Endothelial cell (in vitro differentiated cells): ENCODE results near the gene PRKRA. TPM values are rescaled to one million over a fixed set of nuclear protein-coding genes. Genes with fewer than 3 reads are reported as not detected.
"Not testable (repeated sequence)": the region's sequence is repeated elsewhere in the genome, so short reads cannot be mapped to it uniquely, and the experiment has no call there.

Experiments
- DNase-seq: peaks from one replicate; pipeline ENCODE4 v3.0.0; 2021; ENCODE audit warnings: low spot score
- H3K27ac Mint-ChIP-seq: one replicate; pipeline ENCODE4 v1.8.0; 2021; ENCODE audit warnings: mixed read lengths, inconsistent platforms; ENCODE audit not compliant: unreplicated experiment
- H3K27me3 Mint-ChIP-seq: one replicate; pipeline ENCODE4 v1.8.0; 2021; ENCODE audit warnings: mild to moderate bottlenecking, moderate library complexity, mixed read lengths, inconsistent platforms; ENCODE audit not compliant: unreplicated experiment
- H3K36me3 Mint-ChIP-seq: one replicate; pipeline ENCODE4 v1.8.0; 2021; ENCODE audit warnings: mild to moderate bottlenecking, low read depth, mixed read lengths, inconsistent platforms; ENCODE audit not compliant: unreplicated experiment
- H3K4me1 Mint-ChIP-seq: one replicate; pipeline ENCODE4 v1.8.0; 2021; ENCODE audit warnings: mild to moderate bottlenecking, mixed read lengths, inconsistent platforms; ENCODE audit not compliant: unreplicated experiment
- H3K4me3 Mint-ChIP-seq: one replicate; pipeline ENCODE4 v1.8.0; 2021; ENCODE audit warnings: mild to moderate bottlenecking, mixed read lengths, inconsistent platforms; ENCODE audit not compliant: unreplicated experiment
- H3K9me3 Mint-ChIP-seq: one replicate; pipeline ENCODE4 v1.8.0; 2021; ENCODE audit warnings: mixed read lengths, inconsistent platforms; ENCODE audit not compliant: unreplicated experiment
- total RNA-seq: library from RNA; stranded (reverse); fragmentation: NEBNext Ultra II Directional; extraction: Animal tissue kit (Norgen Biotek cat#: 25700); gene quantifications from one replicate; pipeline ENCODE4 v1.2.1, GENCODE V29; 2021; ENCODE audit not compliant: unreplicated experiment
- TF ChIP-seq, protein P1 (sequence below): fragments of 200-600 bp; sonication (generic); IDR thresholded peaks from one replicate; pipeline ENCODE4 v1.5.0; 2021; ENCODE audit warnings: antibody characterized with exemption; ENCODE audit not compliant: unreplicated experiment

The PRKRA gene
- total RNA-seq, 1 donor from 2014 or later, result 33.1 TPM

- Mint-ChIP-seq H3K9me3 (no peaks in the 10 kb centered on the region), H3K36me3 (no peaks in the 10 kb centered on the region), H3K27ac (no peak overlapping the region), H3K4me1 (peaks cover 8% of the 10 kb centered on the region), H3K4me3 (no peak overlapping the region), H3K27me3 (peaks cover 3% of the 10 kb centered on the region)
- DNase-seq, result no peak
- TF ChIP-seq, protein P1, sequence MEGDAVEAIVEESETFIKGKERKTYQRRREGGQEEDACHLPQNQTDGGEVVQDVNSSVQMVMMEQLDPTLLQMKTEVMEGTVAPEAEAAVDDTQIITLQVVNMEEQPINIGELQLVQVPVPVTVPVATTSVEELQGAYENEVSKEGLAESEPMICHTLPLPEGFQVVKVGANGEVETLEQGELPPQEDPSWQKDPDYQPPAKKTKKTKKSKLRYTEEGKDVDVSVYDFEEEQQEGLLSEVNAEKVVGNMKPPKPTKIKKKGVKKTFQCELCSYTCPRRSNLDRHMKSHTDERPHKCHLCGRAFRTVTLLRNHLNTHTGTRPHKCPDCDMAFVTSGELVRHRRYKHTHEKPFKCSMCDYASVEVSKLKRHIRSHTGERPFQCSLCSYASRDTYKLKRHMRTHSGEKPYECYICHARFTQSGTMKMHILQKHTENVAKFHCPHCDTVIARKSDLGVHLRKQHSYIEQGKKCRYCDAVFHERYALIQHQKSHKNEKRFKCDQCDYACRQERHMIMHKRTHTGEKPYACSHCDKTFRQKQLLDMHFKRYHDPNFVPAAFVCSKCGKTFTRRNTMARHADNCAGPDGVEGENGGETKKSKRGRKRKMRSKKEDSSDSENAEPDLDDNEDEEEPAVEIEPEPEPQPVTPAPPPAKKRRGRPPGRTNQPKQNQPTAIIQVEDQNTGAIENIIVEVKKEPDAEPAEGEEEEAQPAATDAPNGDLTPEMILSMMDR, result no peak
Measured at GRCh38 chr2:178476477-178476876, 25.5 kb upstream of the PRKRA start.

GRCh38 chr2:178474560-178474959 lies 23.6 kb upstream of the PRKRA start:
- no peak for DNase-seq
- Mint-ChIP-seq H3K36me3 (no peaks in the 10 kb centered on the region), H3K27ac (no peak overlapping the region), H3K27me3 (peaks cover 3% of the 10 kb centered on the region), H3K4me1 (no peaks in the 10 kb centered on the region), H3K4me3 (no peak overlapping the region), H3K9me3 (no peaks in the 10 kb centered on the region)
- TF ChIP-seq, protein P1, result no peak

DNA sequence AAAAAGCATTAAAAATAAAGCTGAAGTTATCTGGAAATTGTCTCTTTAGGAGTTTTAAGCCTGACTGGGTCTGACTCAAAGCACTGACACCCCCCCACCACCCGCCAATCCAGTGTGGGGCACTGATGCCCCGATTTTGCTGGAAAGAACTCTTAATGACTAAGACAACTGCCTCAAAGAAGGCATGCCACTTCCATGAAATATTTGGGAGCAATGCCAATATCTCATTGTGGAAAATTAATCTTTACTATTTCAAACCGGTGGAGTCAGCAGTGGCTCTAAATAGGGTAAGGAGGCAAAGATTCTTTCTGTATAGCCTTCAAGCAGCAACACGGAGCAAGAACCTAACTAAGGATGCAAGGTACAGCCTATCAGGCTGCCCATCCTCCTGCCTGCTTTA lies 23.0 kb upstream of the PRKRA start:
- H3K27me3 Mint-ChIP-seq, result no peaks in the 10 kb centered on the region
- TF ChIP-seq, protein P1, result no peak
- no peaks in the 10 kb centered on the region for H3K4me1 Mint-ChIP-seq
- H3K36me3 Mint-ChIP-seq, result no peaks in the 10 kb centered on the region
- no peak overlapping the region for H3K27ac Mint-ChIP-seq
- H3K4me3 Mint-ChIP-seq, result no peak overlapping the region
- DNase-seq, result no peak
- H3K9me3 Mint-ChIP-seq, result no peaks in the 10 kb centered on the region

DNA sequence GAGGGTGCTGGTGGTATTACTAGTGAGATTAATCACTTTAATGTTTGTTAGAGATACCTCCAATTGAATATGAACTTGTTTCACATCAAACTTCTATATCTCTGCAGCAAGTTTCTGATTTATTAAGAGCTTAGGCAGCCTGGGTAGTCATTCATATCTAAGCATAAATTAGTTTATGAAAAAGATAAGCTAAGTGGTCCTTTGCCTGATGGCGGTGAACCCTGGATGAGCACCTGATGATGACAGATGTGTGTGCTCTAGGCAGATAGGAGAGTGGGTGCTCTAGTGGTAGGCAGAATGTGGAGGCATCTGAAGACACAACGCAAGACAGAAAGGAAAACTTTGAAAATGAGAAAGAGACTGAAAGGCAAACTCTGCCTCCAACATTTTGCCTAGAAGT lies 22.4 kb upstream of the PRKRA start:
- H3K27me3 Mint-ChIP-seq, result no peaks in the 10 kb centered on the region
- H3K4me1 Mint-ChIP-seq, result no peaks in the 10 kb centered on the region
- H3K9me3 Mint-ChIP-seq, result no peaks in the 10 kb centered on the region
- no peak overlapping the region for H3K4me3 Mint-ChIP-seq
- no peaks in the 10 kb centered on the region for H3K36me3 Mint-ChIP-seq
- DNase-seq, result no peak
- TF ChIP-seq, protein P1, result no peak
- no peak overlapping the region for H3K27ac Mint-ChIP-seq

- not testable (repeated sequence) for H3K27ac Mint-ChIP-seq, H3K36me3 Mint-ChIP-seq, H3K4me3 Mint-ChIP-seq, H3K9me3 Mint-ChIP-seq, DNase-seq, H3K4me1 Mint-ChIP-seq, H3K27me3 Mint-ChIP-seq
Measured at GRCh38 chr2:178471313-178471712, 20.3 kb upstream of the PRKRA start.
